MCF 10A (cell line): ENCODE data around the gene GUK1. TPM values are rescaled to one million over a fixed set of nuclear protein-coding genes. Genes with fewer than 3 reads are reported as not detected.
A peak's percentile ranks its signal among the peaks of the same experiment; 100 is the strongest.

Experiments used
- BruUV-seq: library from RNA; stranded (reverse); fragments of 400-500 nt; replicated peaks from 2 replicates; lab custom pipeline; 2021; lab: Mats Ljungman, UMichigan
- CTCF ChIA-PET: fragments of 300-600 bp; sonication (Branson Sonifier 250); formaldehyde crosslinking; extraction: SDS; loops from one replicate; lab custom pipeline; 2021; ENCODE audit warnings: antibody characterized with exemption, inconsistent platforms; lab: Yijun Ruan, JAX
- POLR2A ChIA-PET: fragments of 300-600, 350-650 bp; sonication (Branson Sonifier 250); formaldehyde crosslinking; extraction: SDS; loops from one replicate; lab custom pipeline; 2020; ENCODE audit warnings: antibody characterized with exemption, inconsistent platforms; lab: Yijun Ruan, JAX
- DNase-seq: peaks from one replicate; pipeline ENCODE4 v3.0.0-alpha.2; 2018; ENCODE audit not compliant: unreplicated experiment
- H3K27ac Mint-ChIP-seq: one replicate; pipeline ENCODE4 v1.8.0; 2022; ENCODE audit warnings: mild to moderate bottlenecking, low read depth, mixed read lengths; ENCODE audit not compliant: unreplicated experiment
- H3K27me3 Mint-ChIP-seq: one replicate; pipeline ENCODE4 v1.8.0; 2022; ENCODE audit warnings: mixed read lengths; ENCODE audit not compliant: insufficient read depth, unreplicated experiment
- H3K36me3 Mint-ChIP-seq: one replicate; pipeline ENCODE4 v1.8.0; 2022; ENCODE audit warnings: mild to moderate bottlenecking, moderate library complexity, mixed read lengths; ENCODE audit not compliant: insufficient read depth, unreplicated experiment
- H3K4me1 Mint-ChIP-seq: one replicate; pipeline ENCODE4 v1.8.0; 2022; ENCODE audit warnings: mixed read lengths; ENCODE audit not compliant: insufficient read depth, unreplicated experiment
- H3K4me3 Mint-ChIP-seq: one replicate; pipeline ENCODE4 v1.8.0; 2022; ENCODE audit warnings: mild to moderate bottlenecking, moderate library complexity, mixed read lengths; ENCODE audit not compliant: unreplicated experiment
- H3K9me3 Mint-ChIP-seq: one replicate; pipeline ENCODE4 v1.8.0; 2022; ENCODE audit warnings: mixed read lengths; ENCODE audit not compliant: unreplicated experiment
- CTCF ChIP-seq: fragments of 200-600 bp; IDR thresholded peaks from one replicate; pipeline ENCODE4 v1.8.0; 2022; ENCODE audit warnings: antibody characterized with exemption, mild to moderate bottlenecking; ENCODE audit not compliant: unreplicated experiment
- intact Hi-C: fragments of 100-400 bp; cut with micrococcal nuclease; formaldehyde crosslinking; loops from 2 replicates; pipeline ENCODE4 v1.14.1; 2022
- total RNA-seq: library from RNA; stranded (reverse); gene quantifications from 2 replicates; pipeline ENCODE4 v1.2.3, GENCODE V29; 2022

The GUK1 gene
- total RNA-seq, 1 experiment from 2014 or later = 495 TPM

DNA sequence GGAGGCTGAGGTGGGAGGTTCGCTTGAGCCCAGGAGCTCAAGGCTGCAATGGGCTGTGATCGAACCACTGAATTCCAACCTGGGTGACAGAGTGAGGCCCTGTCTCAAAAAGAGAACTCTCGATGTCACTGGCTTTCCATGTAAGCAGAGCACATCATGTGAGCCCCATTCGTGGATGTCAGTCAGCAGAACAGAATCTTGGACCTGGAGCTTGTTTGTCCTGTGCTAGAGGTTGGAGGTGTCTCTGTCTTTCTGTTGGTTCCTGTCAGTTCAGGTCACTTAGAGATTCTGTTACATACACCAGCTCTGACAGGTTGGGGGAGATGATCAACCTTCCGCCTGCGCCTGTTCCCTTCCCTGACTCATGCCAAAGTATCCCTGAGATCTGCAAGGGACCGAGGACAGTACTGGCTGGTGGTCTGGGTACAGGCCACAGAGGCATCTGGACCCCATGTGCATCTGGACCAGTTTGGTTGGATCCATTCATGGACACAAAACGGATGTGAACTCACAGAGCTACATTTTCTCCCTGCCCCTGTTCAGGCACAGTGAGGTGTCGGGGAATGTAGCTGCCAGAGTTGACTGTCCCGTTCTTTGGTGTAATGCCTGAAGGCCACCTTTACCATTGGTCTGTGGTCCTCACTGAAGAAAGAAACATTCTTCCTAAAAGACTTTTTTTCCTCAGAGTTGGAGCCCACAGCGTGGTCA, 47.6 kb upstream of the GUK1 start:
- Mint-ChIP-seq H3K4me3 (no peak overlapping the region), H3K27me3 (no peaks in the 10 kb centered on the region), H3K9me3 (peaks cover 18% of the 10 kb centered on the region), H3K36me3 (peaks cover 92% of the 10 kb centered on the region), H3K27ac (peak overlapping the region; percentile 41), H3K4me1 (peaks cover 68% of the 10 kb centered on the region)
- DNase-seq = no peak
- ChIA-PET POLR2A (interaction anchor here (0.6 to 7.9 kb wide), 7 partner anchors 7 to 138 kb away, joined by 3 to 56 read pairs (median 4); partner anchors contain the start of genes ARF1 and MRPL55), CTCF (interaction anchor here (0.6 to 7.4 kb wide), 6 partner anchors 17 to 1429 kb away, joined by 3 to 72 read pairs (median 6); partner anchors contain the start of gene MRPL55)
- intact Hi-C loops = no loop called here
- no peak for TF ChIP-seq CTCF
- no TSS peak for BruUV-seq

DNA sequence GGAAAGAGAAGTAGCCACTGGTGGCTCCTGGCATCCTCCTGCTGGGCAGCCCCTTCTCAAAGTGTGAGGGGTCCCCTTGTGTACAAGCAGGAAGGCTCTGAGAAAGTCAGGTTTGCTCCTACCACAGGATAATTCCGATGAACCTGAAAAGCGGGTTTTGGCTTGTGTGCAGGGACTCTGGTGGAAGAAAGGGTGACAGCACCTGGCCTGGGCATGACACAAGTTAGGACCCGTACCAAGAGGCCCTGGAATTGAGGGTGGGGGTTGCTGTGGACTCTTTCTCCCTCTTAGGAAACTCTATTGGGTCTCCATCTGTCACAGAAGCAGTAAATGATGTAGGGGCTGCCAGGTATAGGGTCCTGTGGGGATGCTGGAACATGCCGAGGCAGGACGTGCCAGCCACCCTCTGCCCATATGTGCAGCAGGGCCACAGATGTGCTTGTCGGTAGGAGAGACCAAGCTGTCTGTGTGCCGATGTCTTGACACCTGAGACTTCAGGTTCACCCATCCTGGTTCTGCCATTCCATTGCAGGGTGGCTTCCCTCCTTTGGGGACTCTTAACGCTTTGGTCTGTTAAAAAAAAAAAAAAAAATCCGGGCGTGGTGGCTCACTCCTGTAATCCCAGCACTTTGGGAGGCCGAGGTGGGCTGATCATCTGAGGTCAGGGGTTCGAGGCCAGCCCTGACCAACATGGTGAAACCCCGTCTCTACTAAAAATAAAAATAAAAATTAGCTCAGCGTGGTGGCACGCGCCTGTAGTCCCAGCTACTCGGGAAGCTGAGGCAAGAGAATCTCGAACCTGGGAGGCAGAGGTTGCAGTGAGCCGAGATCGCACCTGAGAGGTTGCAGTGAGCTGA, 46.8 kb upstream of the GUK1 start:
- POLR2A ChIA-PET = interaction anchor here (0.7 to 7.9 kb wide), 6 partner anchors 6 to 89 kb away, joined by 3 to 56 read pairs (median 4); partner anchors contain the start of gene ARF1
- TF ChIP-seq CTCF = no peak
- Mint-ChIP-seq H3K36me3 (peaks cover 92% of the 10 kb centered on the region), H3K4me3 (no peak overlapping the region), H3K4me1 (peaks cover 60% of the 10 kb centered on the region), H3K9me3 (peaks cover 18% of the 10 kb centered on the region), H3K27me3 (no peaks in the 10 kb centered on the region), H3K27ac (no peak overlapping the region)
- intact Hi-C loops = no loop called here
- no peak for DNase-seq
- CTCF ChIA-PET = interaction anchor here (0.7 to 7.4 kb wide), 5 partner anchors 16 to 331 kb away, joined by 3 to 72 read pairs (median 9); partner anchors contain the start of gene MRPL55
- no TSS peak for BruUV-seq

DNA sequence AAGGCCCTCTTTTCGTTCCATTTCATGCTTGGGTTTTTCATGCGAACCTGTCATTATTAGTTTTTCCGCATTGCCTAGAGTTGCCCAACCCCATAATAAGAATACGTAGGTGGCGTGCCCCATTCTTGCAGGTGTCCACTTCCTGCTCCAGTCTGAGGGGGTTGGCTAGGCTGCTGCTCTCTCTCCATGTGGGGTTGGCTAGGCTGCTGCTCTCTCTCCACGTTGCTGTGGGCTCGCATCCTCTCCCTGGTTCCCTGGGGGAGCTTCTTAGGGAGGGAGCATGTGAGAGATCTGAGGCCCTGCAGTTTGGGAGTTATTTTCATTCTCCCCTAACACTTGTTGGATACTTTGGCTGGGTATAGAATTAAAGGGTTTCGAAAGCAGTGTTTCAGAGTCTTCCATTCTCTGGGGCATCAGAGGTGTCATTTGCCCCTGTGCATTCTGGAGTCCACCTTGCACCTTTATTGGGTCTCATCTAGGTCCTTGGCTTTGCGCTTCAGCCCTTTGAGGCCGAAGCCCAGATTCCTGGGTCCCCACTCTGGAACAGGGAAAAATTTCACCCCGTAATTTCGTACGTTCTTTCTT, 45.6 kb upstream of the GUK1 start:
- H3K9me3 Mint-ChIP-seq = peaks cover 18% of the 10 kb centered on the region
- no peak for DNase-seq
- no TSS peak for BruUV-seq
- POLR2A ChIA-PET = interaction anchor here (0.6 to 5.9 kb wide), 4 partner anchors 8 to 1758 kb away, joined by 3 to 41 read pairs (median 4); partner anchors contain the start of gene ARF1
- H3K36me3 Mint-ChIP-seq = peaks cover 92% of the 10 kb centered on the region
- no peaks in the 10 kb centered on the region for H3K27me3 Mint-ChIP-seq
- peaks cover 54% of the 10 kb centered on the region for H3K4me1 Mint-ChIP-seq
- no peak overlapping the region for H3K27ac Mint-ChIP-seq
- intact Hi-C loops = no loop called here
- H3K4me3 Mint-ChIP-seq = no peak overlapping the region
- CTCF ChIA-PET = interaction anchor here (0.8 to 1.3 kb wide), 2 partner anchors 71 to 95 kb away, joined by 3 to 6 read pairs; partner anchors contain the start of gene IBA57
- TF ChIP-seq CTCF = no peak
